Upper lobe of right lung (tissue), 1 donor: ENCODE results near the gene PDXK. TPM values are rescaled to one million over a fixed set of nuclear protein-coding genes. Genes with fewer than 3 reads are reported as not detected.

Source experiments
- ATAC-seq: fragments of 200-7000 bp; cut with Tn5 transposase; one replicate; pipeline ENCODE4 v1.9.1; 2020; ENCODE audit warnings: mild to moderate bottlenecking, moderate library complexity
- DNase-seq: peaks from one replicate; pipeline ENCODE4 v3.0.0-alpha.2; 2020
- H3K27ac ChIP-seq: fragments of 200-600 bp; one replicate; pipeline ENCODE4 v1.8.0; 2022
- H3K27me3 ChIP-seq: fragments of 200-600 bp; one replicate; pipeline ENCODE4 v1.8.0; 2022; ENCODE audit warnings: mild to moderate bottlenecking
- H3K36me3 ChIP-seq: fragments of 200-600 bp; one replicate; pipeline ENCODE4 v1.8.0; 2022
- H3K4me1 ChIP-seq: fragments of 200-600 bp; one replicate; pipeline ENCODE4 v1.8.0; 2022
- H3K4me3 ChIP-seq: fragments of 200-600 bp; one replicate; pipeline ENCODE4 v1.8.0; 2022; ENCODE audit warnings: mild to moderate bottlenecking
- H3K9me3 ChIP-seq: fragments of 200-600 bp; one replicate; pipeline ENCODE4 v1.8.0; 2022
- intact Hi-C: fragments of 100-400 bp; cut with DNase I; formaldehyde crosslinking; loops from one replicate; pipeline ENCODE4 v1.11.0; 2022
- total RNA-seq: library from RNA; stranded (reverse); fragmentation: NEBNext Ultra II Directional; extraction: Animal tissue kit (Norgen Biotek cat#: 25700); gene quantifications from one replicate; pipeline ENCODE4 v1.2.1, GENCODE V29; 2021
- TF ChIP-seq, protein P1 (sequence below): fragments of 200-600 bp; IDR thresholded peaks from one replicate; pipeline ENCODE4 v1.8.0; 2022; ENCODE audit warnings: antibody characterized with exemption
- donor health status: DM: no; HTN: yes; CAD: no; lungs with severe emphysema.

The PDXK gene
- total RNA-seq, 1 donor from 2014 or later: 280 TPM

DNA sequence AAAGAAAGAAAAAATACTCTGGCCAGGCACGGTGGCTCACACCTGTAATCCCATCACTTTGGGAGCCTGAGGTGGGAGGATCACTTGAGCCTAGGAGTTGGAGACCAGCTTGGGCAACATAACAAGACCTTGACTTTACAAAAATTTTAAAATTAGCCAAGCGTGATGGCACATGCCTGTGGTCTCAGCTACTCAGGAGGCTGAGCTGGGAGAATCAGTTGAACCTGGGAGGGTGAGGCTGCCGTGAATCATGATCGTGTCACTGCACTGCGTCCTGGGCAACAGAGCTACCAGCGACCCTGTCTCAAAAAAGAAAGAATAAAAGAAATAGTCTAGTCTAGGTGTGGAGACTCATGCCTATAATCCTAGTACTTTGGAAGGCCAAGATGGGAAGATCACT is 37.3 kb upstream of the PDXK start:
- Histone ChIP-seq H3K27me3 (no peaks in the 10 kb centered on the region), H3K36me3 (peaks cover 87% of the 10 kb centered on the region), H3K4me3 (no peak overlapping the region), H3K27ac (no peak overlapping the region), H3K4me1 (no peaks in the 10 kb centered on the region), H3K9me3 (no peaks in the 10 kb centered on the region)
- TF ChIP-seq, protein P1, sequence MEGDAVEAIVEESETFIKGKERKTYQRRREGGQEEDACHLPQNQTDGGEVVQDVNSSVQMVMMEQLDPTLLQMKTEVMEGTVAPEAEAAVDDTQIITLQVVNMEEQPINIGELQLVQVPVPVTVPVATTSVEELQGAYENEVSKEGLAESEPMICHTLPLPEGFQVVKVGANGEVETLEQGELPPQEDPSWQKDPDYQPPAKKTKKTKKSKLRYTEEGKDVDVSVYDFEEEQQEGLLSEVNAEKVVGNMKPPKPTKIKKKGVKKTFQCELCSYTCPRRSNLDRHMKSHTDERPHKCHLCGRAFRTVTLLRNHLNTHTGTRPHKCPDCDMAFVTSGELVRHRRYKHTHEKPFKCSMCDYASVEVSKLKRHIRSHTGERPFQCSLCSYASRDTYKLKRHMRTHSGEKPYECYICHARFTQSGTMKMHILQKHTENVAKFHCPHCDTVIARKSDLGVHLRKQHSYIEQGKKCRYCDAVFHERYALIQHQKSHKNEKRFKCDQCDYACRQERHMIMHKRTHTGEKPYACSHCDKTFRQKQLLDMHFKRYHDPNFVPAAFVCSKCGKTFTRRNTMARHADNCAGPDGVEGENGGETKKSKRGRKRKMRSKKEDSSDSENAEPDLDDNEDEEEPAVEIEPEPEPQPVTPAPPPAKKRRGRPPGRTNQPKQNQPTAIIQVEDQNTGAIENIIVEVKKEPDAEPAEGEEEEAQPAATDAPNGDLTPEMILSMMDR: no peak
- ATAC-seq (no peak), DNase-seq (no peak)
- intact Hi-C loops: no loop called here

GRCh38 chr21:43684424-43684823 is 34.5 kb upstream of the PDXK start:
- Histone ChIP-seq H3K9me3 (no peaks in the 10 kb centered on the region), H3K4me1 (no peaks in the 10 kb centered on the region), H3K27ac (peak overlapping the region; percentile 39), H3K27me3 (no peaks in the 10 kb centered on the region), H3K36me3 (peaks cover 93% of the 10 kb centered on the region), H3K4me3 (no peak overlapping the region)
- intact Hi-C loops: no loop called here
- TF ChIP-seq, protein P1: no peak
- ATAC-seq (peak; percentile 46), DNase-seq (no peak)

- H3K27ac ChIP-seq: no peak overlapping the region
- no peaks in the 10 kb centered on the region for H3K9me3 ChIP-seq
- intact Hi-C loops: no loop called here
- peaks cover 98% of the 10 kb centered on the region for H3K36me3 ChIP-seq
- no peaks in the 10 kb centered on the region for H3K4me1 ChIP-seq
- DNase-seq (no peak), ATAC-seq (no peak)
- TF ChIP-seq, protein P1: no peak
- H3K27me3 ChIP-seq: no peaks in the 10 kb centered on the region
- no peak overlapping the region for H3K4me3 ChIP-seq
Observed at GRCh38 chr21:43686811-43687565, 31.9 kb upstream of the PDXK start.

GRCh38 chr21:43687566-43688399 is 31.1 kb upstream of the PDXK start:
- Histone ChIP-seq H3K27ac (no peak overlapping the region), H3K4me1 (no peaks in the 10 kb centered on the region), H3K27me3 (no peaks in the 10 kb centered on the region), H3K9me3 (no peaks in the 10 kb centered on the region), H3K4me3 (no peak overlapping the region), H3K36me3 (peaks cover 94% of the 10 kb centered on the region)
- peak; percentile 11 for ATAC-seq
- no peak for DNase-seq
- TF ChIP-seq, protein P1: no peak
- intact Hi-C loops: no loop called here

DNA sequence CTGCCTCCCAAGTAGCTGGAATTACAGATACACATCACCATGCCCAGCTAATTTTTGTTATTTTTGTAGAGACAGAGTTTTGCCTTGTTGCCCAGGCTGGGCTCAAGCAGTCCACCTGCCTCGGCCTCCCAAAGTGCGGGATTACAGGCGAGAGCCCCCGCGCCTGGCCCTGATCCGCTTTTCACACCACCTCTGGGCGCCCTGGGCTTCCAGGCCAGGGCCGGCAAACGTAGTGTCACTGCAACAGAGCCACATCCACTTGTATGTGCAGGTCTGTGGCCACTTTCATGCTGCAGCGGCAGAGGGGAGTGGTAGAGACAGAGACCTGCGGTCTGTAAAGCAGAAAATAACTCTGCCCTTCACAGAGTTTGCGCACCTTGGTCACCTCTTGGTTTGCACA is 30.0 kb upstream of the PDXK start:
- DNase-seq: no peak
- Histone ChIP-seq H3K4me1 (no peaks in the 10 kb centered on the region), H3K36me3 (peaks cover 92% of the 10 kb centered on the region), H3K27me3 (no peaks in the 10 kb centered on the region), H3K27ac (no peak overlapping the region), H3K9me3 (no peaks in the 10 kb centered on the region), H3K4me3 (no peak overlapping the region)
- TF ChIP-seq, protein P1: no peak
- intact Hi-C loops: no loop called here
- no peak for ATAC-seq
